HCT116 (cell line): ENCODE results near the gene BNC2.

Experiments used
- CBX3 ChIP-seq: IDR thresholded peaks from 2 replicates; pipeline ENCODE4 v1.6.1; 2012; ENCODE audit warnings: low read depth
- EGR1 ChIP-seq: IDR thresholded peaks from 2 replicates; pipeline ENCODE4 v1.6.1; 2012; ENCODE audit warnings: low read depth
- EZH2 ChIP-seq: fragments of 200-600 bp; sonication (generic); IDR thresholded peaks from 2 replicates; pipeline ENCODE4 v1.6.1; 2017; ENCODE audit warnings: antibody characterized with exemption, mixed run types
- EZH2phosphoT487 ChIP-seq: fragments of 200-600 bp; IDR thresholded peaks from 2 replicates; pipeline ENCODE4 v1.6.1; 2018; ENCODE audit warnings: antibody characterized with exemption, borderline replicate concordance
- FOSL1 ChIP-seq: IDR thresholded peaks from 2 replicates; pipeline ENCODE4 v1.6.1; 2012; ENCODE audit warnings: low read depth
- JUND ChIP-seq: IDR thresholded peaks from 2 replicates; pipeline ENCODE4 v1.6.1; 2012
- POLR2A ChIP-seq: IDR thresholded peaks from 2 replicates; pipeline ENCODE4 v1.7.0; 2011; ENCODE audit warnings: borderline replicate concordance; ENCODE audit not compliant: insufficient read depth, insufficient read length; ENCODE audit errors: extremely low read depth
- POLR2AphosphoS5 ChIP-seq: IDR thresholded peaks from 2 replicates; pipeline ENCODE4 v1.6.1; 2011; ENCODE audit warnings: mild to moderate bottlenecking, low read depth, low read length, moderate library complexity
- ZFX ChIP-seq: fragments of 450-650 bp; IDR thresholded peaks from 2 replicates; pipeline ENCODE4 v1.6.1; 2017
- ZNF274 ChIP-seq: fragments of 200-500 bp; sonication (Bioruptor generic); IDR thresholded peaks from 2 replicates; pipeline ENCODE4 v1.6.1; 2014; ENCODE audit warnings: mild to moderate bottlenecking, low read depth, low read length, inconsistent platforms
- TF ChIP-seq, protein P1 (sequence below), 3 experiments: fragments of 200-600 bp in 1 of 3; sonication (generic) in 1 of 3; IDR thresholded peaks in 2 of 3; conservative IDR thresholded peaks in 1 of 3; 2 replicates each; pipeline ENCODE4 v1.5.1; 2012 to 2017; ENCODE audit warnings: low read depth in 2 of 3, low read length in 2 of 3, antibody characterized with exemption in 1 of 3, borderline replicate concordance in 1 of 3, control low read depth in 1 of 3, mild to moderate bottlenecking in 1 of 3, mixed read lengths in 1 of 3, mixed run types in 1 of 3, moderate library complexity in 1 of 3; ENCODE audit not compliant: insufficient read depth in 1 of 3
- TF ChIP-seq, protein P2 (sequence below): IDR thresholded peaks from 2 replicates; pipeline ENCODE4 v1.6.1; 2012
- TF ChIP-seq, protein P3 (sequence below): IDR thresholded peaks from 2 replicates; pipeline ENCODE4 v1.6.1; 2011; ENCODE audit warnings: mild to moderate bottlenecking, low read length, moderate library complexity; ENCODE audit not compliant: insufficient replicate concordance; ENCODE audit errors: extremely low read depth

DNA sequence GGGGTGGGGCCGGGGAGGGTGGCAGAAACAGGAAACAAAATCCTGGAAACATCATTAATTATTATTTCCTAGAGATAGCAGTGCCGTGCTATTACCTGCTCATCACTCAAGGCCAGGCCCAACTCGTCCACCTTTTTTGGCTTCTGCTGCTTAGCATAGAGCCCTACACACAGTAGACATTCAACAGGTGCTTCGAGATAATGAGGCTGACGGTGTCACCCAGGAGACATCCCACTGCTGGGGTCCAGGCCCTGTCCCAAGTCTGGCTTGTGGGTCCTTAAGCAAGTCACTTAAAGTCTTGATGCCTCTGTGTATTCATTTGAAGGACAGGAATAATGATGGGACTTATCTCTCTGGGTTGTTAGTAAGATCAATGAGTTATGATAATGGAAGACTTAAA, 506.6 kb downstream of the BNC2 start:
- TF ChIP-seq, protein P1, sequence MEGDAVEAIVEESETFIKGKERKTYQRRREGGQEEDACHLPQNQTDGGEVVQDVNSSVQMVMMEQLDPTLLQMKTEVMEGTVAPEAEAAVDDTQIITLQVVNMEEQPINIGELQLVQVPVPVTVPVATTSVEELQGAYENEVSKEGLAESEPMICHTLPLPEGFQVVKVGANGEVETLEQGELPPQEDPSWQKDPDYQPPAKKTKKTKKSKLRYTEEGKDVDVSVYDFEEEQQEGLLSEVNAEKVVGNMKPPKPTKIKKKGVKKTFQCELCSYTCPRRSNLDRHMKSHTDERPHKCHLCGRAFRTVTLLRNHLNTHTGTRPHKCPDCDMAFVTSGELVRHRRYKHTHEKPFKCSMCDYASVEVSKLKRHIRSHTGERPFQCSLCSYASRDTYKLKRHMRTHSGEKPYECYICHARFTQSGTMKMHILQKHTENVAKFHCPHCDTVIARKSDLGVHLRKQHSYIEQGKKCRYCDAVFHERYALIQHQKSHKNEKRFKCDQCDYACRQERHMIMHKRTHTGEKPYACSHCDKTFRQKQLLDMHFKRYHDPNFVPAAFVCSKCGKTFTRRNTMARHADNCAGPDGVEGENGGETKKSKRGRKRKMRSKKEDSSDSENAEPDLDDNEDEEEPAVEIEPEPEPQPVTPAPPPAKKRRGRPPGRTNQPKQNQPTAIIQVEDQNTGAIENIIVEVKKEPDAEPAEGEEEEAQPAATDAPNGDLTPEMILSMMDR (IDR thresholded peaks at IDR 0.05 in 2 of 3, conservative IDR thresholded peaks at IDR 0.05 in 1 of 3; ENCODE audit: borderline replicate concordance in 1 of 3, insufficient read depth in 1 of 3, low read depth in 2 of 3, low read length in 2 of 3): no peak
- TF ChIP-seq ZFX: no peak
- TF ChIP-seq FOSL1: no peak
- TF ChIP-seq, protein P2, sequence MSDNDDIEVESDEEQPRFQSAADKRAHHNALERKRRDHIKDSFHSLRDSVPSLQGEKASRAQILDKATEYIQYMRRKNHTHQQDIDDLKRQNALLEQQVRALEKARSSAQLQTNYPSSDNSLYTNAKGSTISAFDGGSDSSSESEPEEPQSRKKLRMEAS: no peak
- no peak for TF ChIP-seq EZH2
- no peak for TF ChIP-seq POLR2A
- TF ChIP-seq EZH2phosphoT487: no peak
- no peak for TF ChIP-seq EGR1
- no peak for TF ChIP-seq POLR2AphosphoS5
- TF ChIP-seq JUND: no peak
- no peak for TF ChIP-seq CBX3
- no peak for TF ChIP-seq ZNF274
- TF ChIP-seq, protein P3, sequence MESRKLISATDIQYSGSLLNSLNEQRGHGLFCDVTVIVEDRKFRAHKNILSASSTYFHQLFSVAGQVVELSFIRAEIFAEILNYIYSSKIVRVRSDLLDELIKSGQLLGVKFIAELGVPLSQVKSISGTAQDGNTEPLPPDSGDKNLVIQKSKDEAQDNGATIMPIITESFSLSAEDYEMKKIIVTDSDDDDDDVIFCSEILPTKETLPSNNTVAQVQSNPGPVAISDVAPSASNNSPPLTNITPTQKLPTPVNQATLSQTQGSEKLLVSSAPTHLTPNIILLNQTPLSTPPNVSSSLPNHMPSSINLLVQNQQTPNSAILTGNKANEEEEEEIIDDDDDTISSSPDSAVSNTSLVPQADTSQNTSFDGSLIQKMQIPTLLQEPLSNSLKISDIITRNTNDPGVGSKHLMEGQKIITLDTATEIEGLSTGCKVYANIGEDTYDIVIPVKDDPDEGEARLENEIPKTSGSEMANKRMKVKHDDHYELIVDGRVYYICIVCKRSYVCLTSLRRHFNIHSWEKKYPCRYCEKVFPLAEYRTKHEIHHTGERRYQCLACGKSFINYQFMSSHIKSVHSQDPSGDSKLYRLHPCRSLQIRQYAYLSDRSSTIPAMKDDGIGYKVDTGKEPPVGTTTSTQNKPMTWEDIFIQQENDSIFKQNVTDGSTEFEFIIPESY: no peak
